Jurkat, Clone E6-1 (cell line): ENCODE results near the gene PHAF1.
A peak's percentile ranks its signal among the peaks of the same experiment; 100 is the strongest.

Experiments used
- DNase-seq: peaks from one replicate; pipeline ENCODE4 v3.0.0-alpha.2; 2011; ENCODE audit warnings: low read depth, low spot score
- H3K4me3 ChIP-seq: 2 replicates; pipeline ENCODE4 v1.5.1; 2011; ENCODE audit warnings: mild to moderate bottlenecking, low read length, control low read depth, moderate library complexity

The PHAF1 gene

GRCh38 chr16:67141391-67141790 is 31.6 kb downstream of the PHAF1 start:
- H3K4me3 ChIP-seq, result no peak overlapping the region
- DNase-seq, result no peak

DNA sequence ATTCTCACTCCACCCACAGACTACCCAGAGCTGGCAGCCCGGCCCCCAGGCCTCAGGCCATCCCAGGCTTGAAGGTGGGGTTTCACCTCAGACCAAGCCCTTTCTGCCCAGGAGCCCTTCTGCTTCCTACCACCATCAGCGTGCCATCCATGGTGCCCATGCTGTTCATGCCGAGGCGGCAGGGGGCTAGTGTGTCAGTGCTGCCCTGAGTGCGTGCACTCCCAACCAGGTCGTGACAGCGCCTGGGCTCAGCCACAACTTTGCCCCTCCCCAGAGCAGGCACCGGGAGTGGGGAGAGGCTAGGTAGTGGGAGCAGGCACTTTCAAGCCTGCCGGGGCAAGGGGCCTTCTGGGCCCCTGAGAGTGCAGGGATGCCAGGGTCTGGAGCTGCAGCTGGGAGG is 32.6 kb downstream of the PHAF1 start:
- H3K4me3 ChIP-seq, result no peak overlapping the region
- no peak for DNase-seq

GRCh38 chr16:67144943-67145342 is 35.2 kb downstream of the PHAF1 start:
- no peak for DNase-seq
- H3K4me3 ChIP-seq, result no peak overlapping the region

GRCh38 chr16:67145746-67146145 is 36.0 kb downstream of the PHAF1 start:
- H3K4me3 ChIP-seq, result no peak overlapping the region
- no peak for DNase-seq

DNA sequence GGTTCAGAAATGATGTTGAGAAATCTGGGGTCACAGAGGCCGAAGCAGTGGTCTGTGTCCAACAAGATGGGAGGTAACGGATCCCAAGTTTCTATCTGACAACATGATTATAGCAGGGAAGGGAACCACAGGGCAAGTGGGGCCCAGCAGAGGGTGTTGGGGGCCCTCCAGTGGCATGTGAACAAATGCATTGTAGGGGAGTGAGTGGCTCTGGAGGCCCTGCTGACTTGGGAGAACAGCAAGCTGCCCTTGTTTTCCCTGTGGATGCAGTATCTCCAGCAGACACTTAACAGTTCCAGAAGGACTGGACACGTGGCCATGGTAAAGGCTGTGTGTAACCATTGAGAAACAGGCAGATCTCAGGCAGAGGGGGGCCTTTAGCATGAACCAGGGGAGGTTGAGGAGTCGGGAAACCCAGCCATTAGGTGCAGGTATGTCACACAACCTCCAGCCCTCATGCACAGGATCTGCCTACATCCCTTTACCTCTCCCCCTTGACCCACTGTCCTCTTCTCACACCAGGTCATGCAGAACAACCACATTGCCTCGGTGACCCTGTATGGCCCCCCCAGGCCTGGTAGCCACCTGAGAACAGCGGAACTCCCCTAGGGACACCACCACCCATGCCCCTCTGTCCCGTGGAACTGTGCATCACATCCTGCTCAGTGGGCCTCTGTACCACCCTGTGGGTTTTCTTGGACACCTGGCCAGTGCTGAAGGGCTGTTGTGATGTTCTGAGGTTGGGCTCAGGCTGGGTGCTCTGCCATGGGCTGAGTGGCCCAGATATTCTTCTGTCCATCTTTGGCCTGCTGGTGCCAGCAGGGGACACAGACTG is 37.0 kb downstream of the PHAF1 start:
- H3K4me3 ChIP-seq, result no peak overlapping the region
- no peak for DNase-seq

- H3K4me3 ChIP-seq, result no peak overlapping the region
- no peak for DNase-seq
Observed at GRCh38 chr16:67147437-67148140, 37.8 kb downstream of the PHAF1 start.

- DNase-seq, result no peak
- no peak overlapping the region for H3K4me3 ChIP-seq
Observed at GRCh38 chr16:67148221-67148620, 38.5 kb downstream of the PHAF1 start.

GRCh38 chr16:67148656-67149275 is 39.0 kb downstream of the PHAF1 start:
- DNase-seq, result no peak
- no peak overlapping the region for H3K4me3 ChIP-seq

DNA sequence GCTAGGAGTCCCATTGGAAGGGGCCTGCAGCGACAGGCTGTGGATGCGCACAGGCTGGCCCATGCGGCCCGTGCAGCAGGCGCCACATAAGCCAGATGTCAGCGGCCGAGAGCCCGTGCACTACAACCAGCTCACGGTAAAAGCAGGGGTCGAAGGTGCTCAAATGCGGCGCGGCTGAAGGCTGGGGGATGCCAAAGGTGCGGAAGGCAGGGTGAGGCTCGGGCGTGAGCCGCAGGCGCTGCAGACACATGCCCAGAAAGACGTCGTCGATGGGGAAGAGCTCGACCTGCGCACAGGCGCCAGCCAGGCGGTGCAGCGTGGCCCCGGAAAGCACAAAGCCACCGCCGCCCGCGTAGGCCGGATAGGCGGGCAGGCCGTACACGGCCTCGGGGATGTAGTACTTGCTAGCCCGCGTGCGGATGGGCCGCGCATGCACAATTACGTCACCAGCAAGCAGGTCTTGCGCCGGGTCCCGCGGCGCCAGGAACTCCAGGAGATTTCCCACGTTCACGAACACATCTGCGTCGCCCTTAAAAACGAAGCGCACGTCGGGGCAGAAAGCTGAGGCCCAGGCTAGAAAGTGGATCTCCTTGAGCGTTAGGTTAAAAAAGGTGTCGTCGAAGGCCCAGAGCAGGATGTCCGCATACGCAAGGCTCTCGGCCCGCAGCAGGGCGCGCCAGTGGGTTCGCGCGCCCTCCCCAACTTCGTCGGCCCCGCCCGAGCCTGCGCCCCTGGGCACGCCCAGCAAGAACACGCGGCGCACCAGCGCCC is 39.7 kb downstream of the PHAF1 start:
- no peak overlapping the region for H3K4me3 ChIP-seq
- no peak for DNase-seq

DNA sequence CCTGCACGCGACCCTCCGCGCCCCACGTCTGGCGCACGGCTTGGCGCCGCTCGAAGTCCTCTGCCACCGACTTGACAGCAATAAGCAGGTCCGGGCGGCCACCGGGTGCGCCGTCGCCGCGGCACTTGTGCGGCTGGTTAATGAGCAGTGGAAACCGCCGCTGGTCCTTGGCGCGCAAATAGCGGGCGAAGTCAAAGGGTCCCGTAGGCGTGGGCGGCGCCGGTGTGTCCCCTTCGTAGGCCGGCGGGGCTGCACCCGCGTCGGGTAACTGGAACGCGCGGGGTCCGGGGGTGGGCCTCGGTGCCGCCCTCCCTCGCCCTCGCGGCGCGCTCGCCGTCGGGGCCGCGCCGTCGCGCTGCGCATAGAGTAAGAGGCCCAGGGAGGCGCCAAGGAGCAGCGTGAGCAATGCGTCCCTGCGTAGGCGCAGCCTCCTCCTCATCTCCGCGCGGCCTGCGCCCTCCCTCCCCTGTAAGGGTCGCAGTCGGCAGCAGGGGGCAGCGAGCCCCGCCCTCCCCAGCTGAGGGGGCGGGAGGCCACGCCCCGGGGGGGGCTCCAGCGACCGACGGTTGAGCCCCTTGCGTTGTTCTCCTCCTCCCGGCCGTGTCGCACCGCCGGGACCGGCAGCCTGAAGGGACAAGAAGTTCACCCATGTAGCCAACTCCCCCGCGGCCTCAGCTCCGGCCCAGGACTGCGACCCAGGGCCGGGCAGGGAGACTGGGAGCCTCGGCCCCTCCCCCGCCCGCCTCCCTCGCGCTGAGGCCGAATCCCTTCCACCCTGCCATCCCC is 40.5 kb downstream of the PHAF1 start:
- no peak for DNase-seq
- H3K4me3 ChIP-seq, result no peak overlapping the region

- no peak for DNase-seq
- H3K4me3 ChIP-seq, result no peak within 1 kb of the TSS
Observed at GRCh38 chr16:67150833-67151396, 41.2 kb downstream of the PHAF1 start, which contains the start of gene B3GNT9. Gene B3GNT9, minus strand, starts transcription at chr16:67150998. Its CDS starts 513 bp downstream, at chr16:67150485.

- no peak overlapping the region for H3K4me3 ChIP-seq
- no peak for DNase-seq
Observed at GRCh38 chr16:67151431-67152097, 41.8 kb downstream of the PHAF1 start.

GRCh38 chr16:67154578-67155294 is 45.0 kb downstream of the PHAF1 start:
- no peak for DNase-seq
- no peak overlapping the region for H3K4me3 ChIP-seq

DNA sequence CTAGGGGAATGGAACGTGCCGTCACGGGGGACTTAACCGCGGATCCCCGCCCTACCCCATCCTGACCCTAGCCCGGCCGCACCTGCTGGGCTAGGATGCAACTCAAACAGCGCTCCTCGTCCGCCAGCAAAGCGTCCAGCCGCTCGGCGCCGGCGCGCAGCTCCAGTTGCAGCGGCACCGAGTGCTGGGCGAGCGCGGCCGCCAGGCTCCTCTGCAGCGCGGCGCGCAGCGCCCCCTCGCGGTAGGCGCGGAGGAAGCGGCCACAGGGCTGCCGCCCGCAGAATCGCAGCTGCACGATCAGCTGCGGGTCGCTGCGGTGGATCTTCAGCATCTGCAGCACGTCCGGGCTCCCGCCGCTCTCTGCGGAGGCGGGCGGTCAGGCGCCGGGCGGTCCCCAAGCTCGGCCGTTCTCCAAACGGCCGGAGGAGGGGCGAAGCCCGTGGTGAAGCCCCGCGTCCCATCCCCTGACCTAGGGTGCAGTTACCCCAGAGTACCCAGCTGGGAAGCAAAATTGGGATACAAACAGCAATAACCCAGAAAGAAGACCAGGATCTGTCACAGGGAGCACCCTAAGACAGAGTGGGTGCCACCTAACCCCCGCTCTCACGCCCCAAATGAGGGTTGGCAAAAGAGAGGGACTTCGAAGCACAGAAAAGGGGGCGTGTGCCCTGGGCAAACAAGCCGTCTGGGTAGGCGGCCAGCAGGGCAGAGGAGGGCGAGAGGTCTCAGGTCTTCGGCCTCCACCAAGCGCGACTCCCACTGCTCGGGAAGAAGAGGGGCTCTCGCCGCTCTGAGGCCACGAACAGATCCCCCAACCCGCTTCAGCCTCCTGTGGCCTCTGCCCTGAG is 45.8 kb downstream of the PHAF1 start:
- H3K4me3 ChIP-seq, result no peak overlapping the region
- DNase-seq, result peak; percentile 46

GRCh38 chr16:67156143-67156844 is 46.6 kb downstream of the PHAF1 start:
- DNase-seq, result no peak
- no peak overlapping the region for H3K4me3 ChIP-seq
